Chondrocyte (in vitro differentiated cells): Measurements from ENCODE around the gene ATP8B3. TPM values are rescaled to one million over a fixed set of nuclear protein-coding genes. Genes with fewer than 3 reads are reported as not detected.

ENCODE experiments used
- DNase-seq: peaks from one replicate; pipeline ENCODE4 v3.0.0; 2021; ENCODE audit warnings: mixed read lengths, low spot score
- H3K27ac Mint-ChIP-seq: one replicate; pipeline ENCODE4 v1.8.0; 2021; ENCODE audit warnings: mild to moderate bottlenecking, moderate library complexity, mixed read lengths; ENCODE audit not compliant: unreplicated experiment
- H3K27me3 Mint-ChIP-seq: 2 replicates; pipeline ENCODE4 v1.8.0; 2021; ENCODE audit warnings: low read depth, mixed read lengths
- H3K36me3 Mint-ChIP-seq: 2 replicates; pipeline ENCODE4 v1.8.0; 2021; ENCODE audit warnings: low read depth, mixed read lengths
- H3K4me1 Mint-ChIP-seq: 2 replicates; pipeline ENCODE4 v1.8.0; 2021; ENCODE audit warnings: low read depth, mild to moderate bottlenecking, mixed read lengths
- H3K4me3 Mint-ChIP-seq: one replicate; pipeline ENCODE4 v1.8.0; 2021; ENCODE audit warnings: mild to moderate bottlenecking, moderate library complexity, mixed read lengths; ENCODE audit not compliant: unreplicated experiment
- H3K9me3 Mint-ChIP-seq: 2 replicates; pipeline ENCODE4 v1.8.0; 2021; ENCODE audit warnings: low read depth, mixed read lengths
- CTCF ChIP-seq: fragments of 200-600 bp; sonication (generic); IDR thresholded peaks from 2 replicates; pipeline ENCODE4 v1.5.0; 2021; ENCODE audit warnings: antibody characterized with exemption, mild to moderate bottlenecking, moderate library complexity
- microRNA-seq: library from miRNA; unstranded; fragments of <30 nt; microRNA quantifications from one replicate; pipeline ENCODE4 v1.2.0, GENCODE V29; 2020; ENCODE audit warnings: borderline number of aligned reads
- total RNA-seq: library from RNA; stranded (reverse); gene quantifications from 3 replicates; pipeline ENCODE4 v1.2.1, GENCODE V29; 2021

ATP8B3 gene
- total RNA-seq, 1 donor from 2014 or later: 5.7 TPM

- Mint-ChIP-seq H3K4me1 (no peaks in the 10 kb centered on the region), H3K4me3 (no peak overlapping the region), H3K27me3 (peaks cover 54% of the 10 kb centered on the region), H3K27ac (no peak overlapping the region), H3K9me3 (peaks cover 5% of the 10 kb centered on the region), H3K36me3 (no peaks in the 10 kb centered on the region)
- TF ChIP-seq CTCF: no peak
- no peak for DNase-seq
These were observed 75.1 kb downstream of the ATP8B3 start for GRCh38 chr19:1736927-1737326.

DNA sequence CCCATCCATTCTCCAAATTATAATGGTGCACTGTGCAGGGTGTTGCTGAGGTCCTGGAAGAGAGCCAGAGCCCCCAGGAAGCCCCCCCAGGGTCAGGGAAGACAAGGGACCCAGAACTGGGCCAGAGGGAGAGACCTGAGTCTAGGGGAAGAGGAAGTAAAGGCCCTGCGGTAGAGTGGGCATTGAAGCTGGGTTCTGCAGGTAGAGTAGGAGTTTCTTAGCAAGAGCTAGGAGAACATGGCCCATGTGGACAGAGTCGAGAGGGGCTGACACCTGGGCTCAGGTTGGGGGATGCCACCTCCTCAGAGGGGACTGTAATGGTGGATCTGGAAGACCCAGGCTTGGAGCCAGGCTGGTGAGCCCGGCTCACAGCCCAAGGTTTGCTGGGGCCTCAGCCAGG is 75.8 kb downstream of the ATP8B3 start:
- no peak overlapping the region for H3K4me3 Mint-ChIP-seq
- no peaks in the 10 kb centered on the region for H3K36me3 Mint-ChIP-seq
- no peak for DNase-seq
- no peak for TF ChIP-seq CTCF
- no peak overlapping the region for H3K27ac Mint-ChIP-seq
- H3K9me3 Mint-ChIP-seq: peaks cover 5% of the 10 kb centered on the region
- peaks cover 54% of the 10 kb centered on the region for H3K27me3 Mint-ChIP-seq
- H3K4me1 Mint-ChIP-seq: no peaks in the 10 kb centered on the region

- Mint-ChIP-seq H3K27me3 (peaks cover 52% of the 10 kb centered on the region), H3K4me3 (no peak overlapping the region), H3K36me3 (no peaks in the 10 kb centered on the region), H3K9me3 (no peaks in the 10 kb centered on the region), H3K27ac (no peak overlapping the region), H3K4me1 (no peaks in the 10 kb centered on the region)
- no peak for DNase-seq
- no peak for TF ChIP-seq CTCF
These were observed 77.6 kb downstream of the ATP8B3 start for GRCh38 chr19:1734321-1734966.

Small RNA genes within 50 kb of the gene (microRNA-seq; reads per million reads assigned to microRNA genes)
- gene MIR1909: not detected

Other genes with a start within 250 kb of the ATP8B3 start
- 57.8 to 60.1 TPM (median 59.6 TPM) in 3 replicates for gene MEX3D, start 244.0 kb downstream of the ATP8B3 start, total RNA-seq
- gene MBD3, start 219.4 kb downstream of the ATP8B3 start, total RNA-seq: 83.6 to 101 TPM (median 84.1 TPM) in 3 replicates
- 173 to 190 TPM (median 184 TPM) in 3 replicates for gene UQCR11, start 206.8 kb downstream of the ATP8B3 start, total RNA-seq
- gene TCF3, start 159.7 kb downstream of the ATP8B3 start, total RNA-seq: 130 to 154 TPM (median 153 TPM) in 3 replicates
- gene ONECUT3, start 58.8 kb downstream of the ATP8B3 start, total RNA-seq: not detected in 3 replicates
- 22.2 to 24.9 TPM (median 24.9 TPM) in 3 replicates for gene REXO1, start 36.2 kb upstream of the ATP8B3 start, total RNA-seq
- 25.0 to 38.9 TPM (median 38.9 TPM) in 3 replicates for gene KLF16, start 51.3 kb upstream of the ATP8B3 start, total RNA-seq
- gene ABHD17A, start 73.2 kb upstream of the ATP8B3 start, total RNA-seq: 54.6 to 60.2 TPM (median 54.6 TPM) in 3 replicates
- 3.2 to 4.3 TPM (median 3.6 TPM) in 3 replicates for gene ADAT3, start 93.1 kb upstream of the ATP8B3 start, total RNA-seq
- 51.6 to 57.5 TPM (median 57.4 TPM) in 3 replicates for gene SCAMP4, start 93.1 kb upstream of the ATP8B3 start, total RNA-seq
- 57.4 to 74.9 TPM (median 58.9 TPM) in 3 replicates for gene CSNK1G2, start 128.9 kb upstream of the ATP8B3 start, total RNA-seq
- gene BTBD2, start 203.4 kb upstream of the ATP8B3 start, total RNA-seq: 61.0 to 66.2 TPM (median 65.9 TPM) in 3 replicates
- 32.8 to 127 TPM (median 125 TPM) in 3 replicates for gene MKNK2, start 239.0 kb upstream of the ATP8B3 start, total RNA-seq